PC-3 (cell line): Measurements from ENCODE around the gene C20orf173. TPM values are rescaled to one million over a fixed set of nuclear protein-coding genes. Genes with fewer than 3 reads are reported as not detected.

Source experiments
- ATAC-seq: fragments of 200-7000 bp; cut with Tn5 transposase; 2 replicates; pipeline ENCODE4 v1.9.1; 2020; ENCODE audit warnings: mild to moderate bottlenecking, moderate library complexity
- BruUV-seq: library from RNA; stranded (reverse); fragments of 400-500 nt; replicated peaks from 2 replicates; lab custom pipeline; 2021; lab: Mats Ljungman, UMichigan
- CTCF ChIA-PET: fragments of 300-600 bp; sonication (Branson Sonifier 250); formaldehyde crosslinking; loops from one replicate; lab custom pipeline; 2022; ENCODE audit warnings: antibody characterized with exemption; lab: Charles Lee
- POLR2A ChIA-PET: fragments of 300-600 bp; sonication (Branson Sonifier 250); formaldehyde crosslinking; loops from one replicate; lab custom pipeline; 2022; ENCODE audit warnings: antibody characterized with exemption; ENCODE audit not compliant: unreplicated experiment; lab: Charles Lee
- DNase-seq: peaks from one replicate; pipeline ENCODE4 v3.0.0-alpha.2; 2015
- H2AFZ ChIP-seq: fragments of 300-600 bp; sonication (generic); 2 replicates; pipeline ENCODE4 v1.6.0; 2016; ENCODE audit warnings: antibody characterized with exemption, low read length
- H3F3A ChIP-seq: fragments of 300-600 bp; sonication (generic); one replicate; pipeline ENCODE4 v1.6.0; 2017; ENCODE audit warnings: antibody characterized with exemption, low read length, control low read depth, mild to moderate bottlenecking; ENCODE audit not compliant: unreplicated experiment
- H3K27ac ChIP-seq: fragments of 300-600 bp; sonication (generic); 2 replicates; pipeline ENCODE4 v1.5.1; 2016; ENCODE audit warnings: mild to moderate bottlenecking, low read length
- H3K27me3 ChIP-seq: fragments of 300-600 bp; sonication (generic); 2 replicates; pipeline ENCODE4 v1.6.1; 2016; ENCODE audit warnings: low read length, mixed read lengths
- H3K36me3 ChIP-seq: fragments of 300-600 bp; sonication (generic); 2 replicates; pipeline ENCODE4 v1.6.1; 2016; ENCODE audit warnings: low read depth, mixed run types, low read length, mixed read lengths
- H3K4me1 ChIP-seq: fragments of 300-600 bp; sonication (generic); 2 replicates; pipeline ENCODE4 v1.5.1; 2016; ENCODE audit warnings: low read length; ENCODE audit not compliant: insufficient read depth
- H3K4me2 ChIP-seq: fragments of 300-600 bp; sonication (generic); 2 replicates; pipeline ENCODE4 v1.6.0; 2016; ENCODE audit warnings: low read length
- H3K4me3 ChIP-seq: fragments of 300-600 bp; sonication (generic); 2 replicates; pipeline ENCODE4 v1.5.1; 2016; ENCODE audit warnings: mild to moderate bottlenecking, low read length, mixed read lengths
- H3K79me2 ChIP-seq: fragments of 300-600 bp; sonication (generic); 2 replicates; pipeline ENCODE4 v1.6.1; 2017; ENCODE audit warnings: low read length, mixed read lengths
- H3K9ac ChIP-seq: fragments of 300-600 bp; sonication (generic); 2 replicates; pipeline ENCODE4 v1.6.0; 2016; ENCODE audit warnings: mild to moderate bottlenecking, low read length
- H3K9me2 ChIP-seq: fragments of 300-600 bp; sonication (generic); replicated peaks from 2 replicates; pipeline ENCODE4 v1.6.1; 2016; ENCODE audit warnings: mixed run types, low read length, mixed read lengths
- H3K9me3 ChIP-seq: fragments of 300-600 bp; sonication (generic); 2 replicates; pipeline ENCODE4 v1.6.1; 2016; ENCODE audit warnings: low read length, mixed read lengths
- H4K20me1 ChIP-seq: fragments of 300-600 bp; sonication (generic); 2 replicates; pipeline ENCODE4 v1.6.1; 2016; ENCODE audit warnings: low read length, mixed read lengths
- CTCF ChIP-seq: fragments of 300-600 bp; sonication (generic); conservative IDR thresholded peaks from 2 replicates; pipeline ENCODE4 v1.5.1; 2017; ENCODE audit warnings: antibody characterized with exemption, low read depth, mild to moderate bottlenecking, low read length
- EZH2 ChIP-seq: fragments of 300-600 bp; sonication (generic); IDR thresholded peaks from one replicate; pipeline ENCODE4 v1.6.1; 2017; ENCODE audit warnings: antibody characterized with exemption, mild to moderate bottlenecking, low read length; ENCODE audit not compliant: unreplicated experiment
- EZH2phosphoT487 ChIP-seq: fragments of 300-600 bp; sonication (generic); IDR thresholded peaks from 2 replicates; pipeline ENCODE4 v1.6.1; 2018; ENCODE audit warnings: mild to moderate bottlenecking, antibody characterized with exemption, low read length, borderline replicate concordance
- intact Hi-C: fragments of 100-400 bp; cut with micrococcal nuclease; formaldehyde crosslinking; loops from 2 replicates; pipeline ENCODE4 v1.9.0; 2023
- total RNA-seq: library from RNA; depleted of rRNA; stranded (reverse); fragments of >200 nt; gene quantifications from 2 replicates; pipeline ENCODE4 v1.2.3, GENCODE V29; 2014

Gene C20orf173
- total RNA-seq, 1 experiment from 2014 or later: not detected

GRCh38 chr20:35506872-35507638 is 22.4 kb downstream of the C20orf173 start:
- H3K4me2 ChIP-seq: no peak overlapping the region
- no peak overlapping the region for H2AFZ ChIP-seq
- H3K9me3 ChIP-seq: no peaks in the 10 kb centered on the region
- ChIA-PET CTCF (interaction anchor here (0.5 kb wide), 1 partner anchor 378 kb away, joined by 7 read pairs; no protein-coding TSS in a partner anchor), POLR2A (interaction anchor here (0.5 kb wide), 1 partner anchor 480 kb away, joined by 6 read pairs; no protein-coding TSS in a partner anchor)
- no peaks in the 10 kb centered on the region for H3K9me2 ChIP-seq
- H3K27me3 ChIP-seq: no peaks in the 10 kb centered on the region
- H4K20me1 ChIP-seq: no peaks in the 10 kb centered on the region
- BruUV-seq: no TSS peak
- no peaks in the 10 kb centered on the region for H3F3A ChIP-seq
- ATAC-seq (peak; percentile 76), DNase-seq (peak; percentile 52)
- peak overlapping the region; percentile 31 for H3K27ac ChIP-seq
- TF ChIP-seq EZH2phosphoT487 (no peak), EZH2 (no peak), CTCF (no peak)
- H3K36me3 ChIP-seq: peaks cover 30% of the 10 kb centered on the region; the same call in 1 of the 2 replicates
- H3K4me1 ChIP-seq: peaks cover 17% of the 10 kb centered on the region; the same call in 1 of the 2 replicates
- H3K79me2 ChIP-seq: no peaks in the 10 kb centered on the region
- H3K9ac ChIP-seq: no peak overlapping the region
- H3K4me3 ChIP-seq: no peak overlapping the region
- intact Hi-C loops: no loop called here

GRCh38 chr20:35506179-35506578 is 23.3 kb downstream of the C20orf173 start:
- Histone ChIP-seq H3K9me2 (no peaks in the 10 kb centered on the region), H3F3A (no peaks in the 10 kb centered on the region), H3K79me2 (no peaks in the 10 kb centered on the region), H3K4me3 (no peak overlapping the region), H4K20me1 (no peaks in the 10 kb centered on the region), H3K4me1 (peaks cover 17% of the 10 kb centered on the region; the same call in 1 of the 2 replicates), H3K27me3 (no peaks in the 10 kb centered on the region), H3K4me2 (no peak overlapping the region), H3K36me3 (peaks cover 22% of the 10 kb centered on the region; the same call in 1 of the 2 replicates), H3K9ac (no peak overlapping the region), H3K9me3 (no peaks in the 10 kb centered on the region), H3K27ac (peak overlapping the region; percentile 31; the same call in 1 of the 2 replicates), H2AFZ (no peak overlapping the region)
- ATAC-seq (no peak), DNase-seq (no peak)
- intact Hi-C loops: no loop called here
- CTCF ChIA-PET: no interaction called here
- TF ChIP-seq EZH2phosphoT487: no peak
- TF ChIP-seq CTCF: no peak
- TF ChIP-seq EZH2: no peak
- BruUV-seq: no TSS peak
- POLR2A ChIA-PET: interaction anchor here (0.5 kb wide), 1 partner anchor 111 kb away, joined by 4 read pairs; no protein-coding TSS in a partner anchor

- no peak overlapping the region for H2AFZ ChIP-seq
- no TSS peak for BruUV-seq
- no peaks in the 10 kb centered on the region for H4K20me1 ChIP-seq
- TF ChIP-seq CTCF (no peak), EZH2phosphoT487 (no peak), EZH2 (no peak)
- H3K27me3 ChIP-seq: no peaks in the 10 kb centered on the region
- no peak overlapping the region for H3K27ac ChIP-seq
- H3K9me2 ChIP-seq: no peaks in the 10 kb centered on the region
- H3K9me3 ChIP-seq: no peaks in the 10 kb centered on the region
- H3K9ac ChIP-seq: no peak overlapping the region
- ATAC-seq: no peak
- no peak overlapping the region for H3K4me2 ChIP-seq
- peaks cover 17% of the 10 kb centered on the region; the same call in 1 of the 2 replicates for H3K4me1 ChIP-seq
- DNase-seq: no peak
- no peaks in the 10 kb centered on the region for H3K79me2 ChIP-seq
- peaks cover 25% of the 10 kb centered on the region; the same call in 1 of the 2 replicates for H3K36me3 ChIP-seq
- ChIA-PET CTCF (no interaction called here), POLR2A (no interaction called here)
- H3K4me3 ChIP-seq: no peak overlapping the region
- no peaks in the 10 kb centered on the region for H3F3A ChIP-seq
- intact Hi-C loops: no loop called here
These were observed 24.7 kb downstream of the C20orf173 start for GRCh38 chr20:35504751-35505150.
